Liver (tissue), 9 donors: ENCODE measurements around the gene GGNBP2. TPM values are rescaled to one million over a fixed set of nuclear protein-coding genes. Genes with fewer than 3 reads are reported as not detected.

Experiments used
- DNase-seq: peaks from one replicate; pipeline ENCODE4 v3.0.0-alpha.2; 2017; ENCODE audit warnings: low spot score
- H3K27ac ChIP-seq, 2 donors: one replicate each; pipeline ENCODE4 v1.7.0; 2013; ENCODE audit warnings: inconsistent platforms in 2 of 2, low read length in 2 of 2, control low read depth in 1 of 2, low read depth in 1 of 2, mild to moderate bottlenecking in 1 of 2
- H3K27me3 ChIP-seq, 4 donors: one replicate each; pipeline versions ENCODE4 v1.6.1 to v1.7.0; 2013; ENCODE audit warnings: low read length in 3 of 4, inconsistent platforms in 1 of 4, mild to moderate bottlenecking in 1 of 4, moderate library complexity in 1 of 4; ENCODE audit not compliant: control insufficient read depth in 4 of 4, insufficient read depth in 4 of 4
- H3K36me3 ChIP-seq, 4 donors: one replicate each; pipeline versions ENCODE4 v1.6.1 to v1.7.0; 2013; ENCODE audit warnings: low read length in 3 of 4, mild to moderate bottlenecking in 3 of 4, low read depth in 1 of 4, moderate library complexity in 1 of 4; ENCODE audit not compliant: control insufficient read depth in 4 of 4, insufficient read depth in 3 of 4
- H3K4me1 ChIP-seq, 4 donors: one replicate each; pipeline versions ENCODE4 v1.6.1 to v1.7.0; 2013; ENCODE audit warnings: low read length in 3 of 4, mild to moderate bottlenecking in 3 of 4, moderate library complexity in 1 of 4; ENCODE audit not compliant: control insufficient read depth in 4 of 4, insufficient read depth in 4 of 4
- H3K4me3 ChIP-seq, 3 donors: one replicate each; pipeline versions ENCODE4 v1.6.1 to v1.7.0; 2013; ENCODE audit warnings: low read length in 3 of 3, control low read depth in 1 of 3, low read depth in 1 of 3, mild to moderate bottlenecking in 1 of 3
- H3K9ac ChIP-seq, 2 donors: one replicate each; pipeline ENCODE4 v1.7.0; 2013; ENCODE audit warnings: low read length in 2 of 2, mild to moderate bottlenecking in 2 of 2, moderate library complexity in 2 of 2, control low read depth in 1 of 2, low read depth in 1 of 2
- H3K9me3 ChIP-seq, 4 donors: one replicate each; pipeline versions ENCODE4 v1.6.1 to v1.7.0; 2013; ENCODE audit warnings: low read length in 3 of 4; ENCODE audit not compliant: control insufficient read depth in 4 of 4
- WGBS: extraction: QIAGEN DNeasy Blood & Tissue Kit; methylation state at CpG from one replicate; pipeline ENCODE4 v1.1.7; 2013; 5-methylcytosine and 5-hydroxymethylcytosine counted together
- polyA plus RNA-seq, 2 donors: library from polyadenylated mRNA; stranded (reverse) in 1 of 2; unstranded in 1 of 2; fragments of 200-250 nt in 1 of 2; fragments of >200 nt in 1 of 2; fragmentation: Nextera tagmentation in 1 of 2; extraction: Ambion mirVana in 1 of 2; gene quantifications; one replicate each; pipeline versions ENCODE4 v1.2.1 to v1.2.3, GENCODE V29; 2013 to 2015
- total RNA-seq, 2 donors: library from RNA; depleted of rRNA; stranded (reverse); fragments of >200 nt; gene quantifications; one replicate each; pipeline ENCODE4 v1.2.3, GENCODE V29; 2014
- TF ChIP-seq, protein P1 (sequence below): fragments of 150-350 bp; IDR thresholded peaks from 2 replicates; pipeline ENCODE4 v1.5.1; 2017; ENCODE audit warnings: improper control_type of control experiment, low read depth, low read length; ENCODE audit not compliant: missing input control
- donor health status: healthy.
- donor health status: healthy.
- donor health status: healthy.
- donor health status: healthy.
- donor health status: healthy.

The GGNBP2 gene
- total and polyA plus RNA-seq, 4 donors: 19.6 to 48.6 (median 34.3) TPM

GRCh38 chr17:36632916-36633771, 88.4 kb downstream of the GGNBP2 start:
- no peaks in the 10 kb centered on the region for H3K9me3 ChIP-seq
- peaks cover 0 to 5% (median under 1%) of the 10 kb centered on the region in 4 donors for H3K4me1 ChIP-seq
- no peak overlapping the region for H3K9ac ChIP-seq
- no peaks in the 10 kb centered on the region for H3K36me3 ChIP-seq
- peaks cover 0 to 2% (median 0%) of the 10 kb centered on the region in 4 donors for H3K27me3 ChIP-seq
- no peak overlapping the region for H3K27ac ChIP-seq
- TF ChIP-seq, protein P1, sequence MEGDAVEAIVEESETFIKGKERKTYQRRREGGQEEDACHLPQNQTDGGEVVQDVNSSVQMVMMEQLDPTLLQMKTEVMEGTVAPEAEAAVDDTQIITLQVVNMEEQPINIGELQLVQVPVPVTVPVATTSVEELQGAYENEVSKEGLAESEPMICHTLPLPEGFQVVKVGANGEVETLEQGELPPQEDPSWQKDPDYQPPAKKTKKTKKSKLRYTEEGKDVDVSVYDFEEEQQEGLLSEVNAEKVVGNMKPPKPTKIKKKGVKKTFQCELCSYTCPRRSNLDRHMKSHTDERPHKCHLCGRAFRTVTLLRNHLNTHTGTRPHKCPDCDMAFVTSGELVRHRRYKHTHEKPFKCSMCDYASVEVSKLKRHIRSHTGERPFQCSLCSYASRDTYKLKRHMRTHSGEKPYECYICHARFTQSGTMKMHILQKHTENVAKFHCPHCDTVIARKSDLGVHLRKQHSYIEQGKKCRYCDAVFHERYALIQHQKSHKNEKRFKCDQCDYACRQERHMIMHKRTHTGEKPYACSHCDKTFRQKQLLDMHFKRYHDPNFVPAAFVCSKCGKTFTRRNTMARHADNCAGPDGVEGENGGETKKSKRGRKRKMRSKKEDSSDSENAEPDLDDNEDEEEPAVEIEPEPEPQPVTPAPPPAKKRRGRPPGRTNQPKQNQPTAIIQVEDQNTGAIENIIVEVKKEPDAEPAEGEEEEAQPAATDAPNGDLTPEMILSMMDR: no peak
- WGBS: 60% methylated on average over 18 of the region's 18 CpGs
- no peak for DNase-seq
- no peak overlapping the region for H3K4me3 ChIP-seq

Other genes starting within 250 kb of the GGNBP2 start
- gene TBC1D3G, start 221.0 kb upstream of the GGNBP2 start, total RNA-seq: not detected
- gene TBC1D3G, start 221.0 kb upstream of the GGNBP2 start, polyA plus RNA-seq: under 1 TPM in 1 of 2 donors, not detected in 1; 0.58 TPM
- gene TBC1D3H, start 156.5 kb upstream of the GGNBP2 start, total RNA-seq: not detected
- under 1 TPM in 1 of 2 donors, not detected in 1; 0.08 TPM for gene TBC1D3H, start 156.5 kb upstream of the GGNBP2 start, polyA plus RNA-seq
- gene ZNHIT3, start 58.2 kb upstream of the GGNBP2 start, total RNA-seq: 10 to 100 TPM in 1 of 2 donors, 1 to 10 TPM in 1; 8.1 to 18.8 TPM
- 10 to 100 TPM; 19.4 to 24.2 TPM for gene ZNHIT3, start 58.2 kb upstream of the GGNBP2 start, polyA plus RNA-seq
- 10 to 100 TPM; 28.6 to 47.2 TPM for gene MYO19, start 10.1 kb upstream of the GGNBP2 start, total RNA-seq
- 10 to 100 TPM in 1 of 2 donors, 1 to 10 TPM in 1; 8.7 to 13.0 TPM for gene MYO19, start 10.1 kb upstream of the GGNBP2 start, polyA plus RNA-seq
- 1 to 10 TPM; 6.2 to 9.6 TPM for gene PIGW, start 9.9 kb upstream of the GGNBP2 start, total RNA-seq
- gene PIGW, start 9.9 kb upstream of the GGNBP2 start, polyA plus RNA-seq: 1 to 10 TPM; 3.2 to 6.0 TPM
- 1 to 10 TPM; 5.8 to 8.0 TPM for gene DHRS11, start 47.0 kb downstream of the GGNBP2 start, total RNA-seq
- gene DHRS11, start 47.0 kb downstream of the GGNBP2 start, polyA plus RNA-seq: 1 to 10 TPM; 4.2 to 7.2 TPM
- 1 to 10 TPM; 4.7 to 5.9 TPM for gene MRM1, start 56.7 kb downstream of the GGNBP2 start, total RNA-seq
- gene MRM1, start 56.7 kb downstream of the GGNBP2 start, polyA plus RNA-seq: 1 to 10 TPM; 3.2 to 5.7 TPM